Measurements from ENCODE around the gene UNC13A.

The UNC13A gene

DNA sequence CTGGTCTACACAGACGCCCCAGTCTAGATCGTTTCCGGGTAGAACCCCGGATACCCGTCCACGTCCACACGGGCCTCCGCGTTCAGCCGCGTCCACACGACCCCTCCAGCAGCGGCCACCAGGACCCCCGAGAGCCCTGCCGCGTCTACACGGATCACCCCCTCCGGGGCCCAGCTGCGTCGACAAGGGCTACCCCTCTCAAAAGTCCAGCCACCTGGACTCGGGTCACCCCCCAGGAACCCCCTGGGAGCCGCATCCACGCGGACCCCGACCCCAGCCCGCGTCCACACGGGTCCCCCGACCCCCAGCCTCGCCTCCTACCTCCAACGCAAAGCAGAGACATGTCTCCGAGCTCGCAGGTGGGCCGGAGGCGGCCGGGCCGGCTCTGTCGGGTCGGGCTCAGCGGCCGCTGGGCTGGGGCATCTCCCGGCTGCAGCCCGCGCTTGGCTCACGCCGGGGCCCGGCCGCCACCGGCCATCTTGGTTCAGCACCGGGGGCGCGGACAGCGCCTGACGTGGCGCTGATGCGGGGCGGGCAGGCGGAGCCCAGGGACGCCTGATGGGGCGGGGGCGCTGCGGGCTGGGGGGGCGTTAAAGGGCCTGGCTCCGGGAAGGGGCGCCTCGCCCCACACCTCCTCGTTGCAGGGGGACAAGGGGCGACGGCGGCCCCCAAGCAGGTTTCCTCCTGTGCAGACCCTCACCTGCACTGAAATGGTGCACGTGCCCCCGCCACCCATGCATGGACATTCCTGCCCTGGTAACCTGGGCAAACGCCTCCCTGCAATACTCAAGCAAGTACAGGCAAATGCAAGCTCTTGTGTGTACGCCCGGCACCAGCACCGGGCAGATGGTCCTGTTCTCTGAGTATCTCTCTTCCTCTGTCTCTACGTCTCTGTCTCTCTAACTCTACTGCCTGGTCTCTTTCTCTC lies at the start of gene UNC13A:
TSS of gene UNC13A (minus strand) at position 498 of the 928 bp plus-strand sequence. CDS start at position 343, 155 bp downstream.
- DNase-seq (ENCODE audit: low read depth in 2 of 2), result peak; percentile 28 to 36

- DNase-seq (ENCODE audit: low read depth in 2 of 2), result no peak
Measured at GRCh38 chr19:17737690-17738153, 49.6 kb upstream of the UNC13A start.

- no peak for DNase-seq (ENCODE audit: low read depth in 2 of 2)
Measured at GRCh38 chr19:17735410-17735809, 47.3 kb upstream of the UNC13A start.

- no peak for DNase-seq (ENCODE audit: low read depth in 2 of 2)
Measured at GRCh38 chr19:17734146-17734545, 46.0 kb upstream of the UNC13A start.

- no peak for DNase-seq (ENCODE audit: low read depth in 2 of 2)
Measured at GRCh38 chr19:17733127-17733526, 45.0 kb upstream of the UNC13A start.

DNA sequence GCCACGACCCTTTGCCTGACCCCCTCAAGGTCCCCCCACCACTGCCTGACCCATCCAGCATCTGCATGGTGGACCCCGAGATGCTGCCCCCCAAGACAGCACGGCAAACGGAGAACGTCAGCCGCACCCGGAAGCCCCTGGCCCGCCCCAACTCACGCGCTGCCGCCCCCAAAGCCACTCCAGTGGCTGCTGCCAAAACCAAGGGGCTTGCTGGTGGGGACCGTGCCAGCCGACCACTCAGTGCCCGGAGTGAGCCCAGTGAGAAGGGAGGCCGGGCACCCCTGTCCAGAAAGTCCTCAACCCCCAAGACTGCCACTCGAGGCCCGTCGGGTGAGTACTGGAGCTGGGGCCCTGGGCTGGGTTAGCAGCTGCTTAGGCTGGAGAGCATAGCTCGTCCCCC lies 39.7 kb upstream of the UNC13A start:
- no peak for DNase-seq (ENCODE audit: low read depth in 2 of 2)

DNA sequence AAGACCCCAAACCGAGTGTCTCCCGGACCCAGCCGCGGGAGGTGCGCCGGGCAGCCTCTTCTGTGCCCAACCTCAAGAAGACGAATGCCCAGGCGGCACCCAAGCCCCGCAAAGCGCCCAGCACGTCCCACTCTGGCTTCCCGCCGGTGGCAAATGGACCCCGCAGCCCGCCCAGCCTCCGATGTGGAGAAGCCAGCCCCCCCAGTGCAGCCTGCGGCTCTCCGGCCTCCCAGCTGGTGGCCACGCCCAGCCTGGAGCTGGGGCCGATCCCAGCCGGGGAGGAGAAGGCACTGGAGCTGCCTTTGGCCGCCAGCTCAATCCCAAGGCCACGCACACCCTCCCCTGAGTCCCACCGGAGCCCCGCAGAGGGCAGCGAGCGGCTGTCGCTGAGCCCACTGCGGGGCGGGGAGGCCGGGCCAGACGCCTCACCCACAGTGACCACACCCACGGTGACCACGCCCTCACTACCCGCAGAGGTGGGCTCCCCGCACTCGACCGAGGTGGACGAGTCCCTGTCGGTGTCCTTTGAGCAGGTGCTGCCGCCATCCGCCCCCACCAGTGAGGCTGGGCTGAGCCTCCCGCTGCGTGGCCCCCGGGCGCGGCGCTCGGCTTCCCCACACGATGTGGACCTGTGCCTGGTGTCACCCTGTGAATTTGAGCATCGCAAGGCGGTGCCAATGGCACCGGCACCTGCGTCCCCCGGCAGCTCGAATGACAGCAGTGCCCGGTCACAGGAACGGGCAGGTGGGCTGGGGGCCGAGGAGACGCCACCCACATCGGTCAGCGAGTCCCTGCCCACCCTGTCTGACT lies 39.0 kb upstream of the UNC13A start:
- DNase-seq (ENCODE audit: low read depth in 2 of 2), result no peak

GRCh38 chr19:17726136-17726741 lies 38.1 kb upstream of the UNC13A start:
- DNase-seq (ENCODE audit: low read depth in 2 of 2), result no peak

GRCh38 chr19:17725422-17726078 lies 37.4 kb upstream of the UNC13A start:
- no peak for DNase-seq (ENCODE audit: low read depth in 2 of 2)

- no peak for DNase-seq (ENCODE audit: low read depth in 2 of 2)
Measured at GRCh38 chr19:17724655-17725054, 36.5 kb upstream of the UNC13A start.

DNA sequence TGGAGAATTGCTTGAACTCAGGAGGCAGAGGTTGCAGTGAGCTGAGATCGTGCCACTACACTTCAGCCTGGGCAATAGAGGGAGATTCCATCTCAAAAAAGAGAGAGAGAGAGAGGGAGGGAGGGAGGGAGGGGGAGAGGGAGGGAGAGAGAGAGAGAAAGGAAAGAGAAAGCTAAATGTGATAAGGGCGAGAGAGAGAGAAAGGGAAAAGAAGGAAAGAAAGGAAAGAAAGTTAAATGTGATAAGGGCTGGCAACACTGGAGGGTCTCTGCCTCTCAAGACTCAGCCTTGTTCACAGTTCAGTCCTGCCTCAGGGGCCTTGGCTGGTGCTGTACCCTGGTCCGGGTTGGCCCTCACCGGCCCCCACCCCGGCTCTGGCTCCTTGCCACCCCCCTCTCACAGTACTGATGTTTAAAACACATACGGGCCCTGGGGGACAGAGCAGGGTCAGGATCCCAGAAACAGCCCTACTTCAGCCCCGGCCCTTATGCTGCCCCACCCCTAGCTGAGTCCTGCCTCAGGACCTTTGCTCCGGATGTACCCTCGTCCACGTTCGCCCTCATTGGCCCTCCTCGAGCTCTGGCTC lies 34.6 kb upstream of the UNC13A start:
- no peak for DNase-seq (ENCODE audit: low read depth in 2 of 2)

- no peak for DNase-seq (ENCODE audit: low read depth in 2 of 2)
Measured at GRCh38 chr19:17721821-17722220, 33.7 kb upstream of the UNC13A start.

GRCh38 chr19:17721111-17721628 lies 33.0 kb upstream of the UNC13A start:
- no peak for DNase-seq (ENCODE audit: low read depth in 2 of 2)

- no peak for DNase-seq (ENCODE audit: low read depth in 2 of 2)
Measured at GRCh38 chr19:17720440-17720839, 32.3 kb upstream of the UNC13A start.

- DNase-seq (ENCODE audit: low read depth in 2 of 2), result no peak
Measured at GRCh38 chr19:17719730-17720400, 31.7 kb upstream of the UNC13A start.

- DNase-seq (ENCODE audit: low read depth in 2 of 2), result peak; percentile 56 to 63
Measured at GRCh38 chr19:17718947-17719711, 31.0 kb upstream of the UNC13A start, which contains the start of gene MAP1S. TSS of gene MAP1S (plus strand) at chr19:17719480. CDS start at chr19:17719503, 23 bp downstream.

DNA sequence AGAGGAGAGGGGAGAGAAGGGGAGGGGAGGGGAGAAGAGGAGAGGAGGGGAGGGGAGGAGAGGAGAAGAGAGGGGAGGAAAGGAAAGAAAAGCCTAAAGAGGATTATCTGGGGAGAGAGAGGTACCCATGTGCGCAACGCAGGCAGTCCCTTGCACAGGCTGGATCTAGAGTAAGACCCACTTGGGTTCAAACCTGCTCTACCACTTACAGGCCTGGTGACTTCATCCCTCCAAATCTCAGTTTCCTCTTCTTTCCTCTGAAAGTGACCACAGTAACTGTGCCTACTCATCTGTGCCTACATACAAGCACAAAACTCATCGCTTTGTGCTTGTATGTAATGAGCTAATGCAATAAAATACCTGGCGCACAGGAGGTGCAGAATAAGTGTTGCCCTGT lies 30.4 kb upstream of the UNC13A start:
- DNase-seq (ENCODE audit: low read depth in 2 of 2), result no peak

GRCh38 chr19:17716309-17716929 lies 28.3 kb upstream of the UNC13A start:
- no peak for DNase-seq (ENCODE audit: low read depth in 2 of 2)

DNA sequence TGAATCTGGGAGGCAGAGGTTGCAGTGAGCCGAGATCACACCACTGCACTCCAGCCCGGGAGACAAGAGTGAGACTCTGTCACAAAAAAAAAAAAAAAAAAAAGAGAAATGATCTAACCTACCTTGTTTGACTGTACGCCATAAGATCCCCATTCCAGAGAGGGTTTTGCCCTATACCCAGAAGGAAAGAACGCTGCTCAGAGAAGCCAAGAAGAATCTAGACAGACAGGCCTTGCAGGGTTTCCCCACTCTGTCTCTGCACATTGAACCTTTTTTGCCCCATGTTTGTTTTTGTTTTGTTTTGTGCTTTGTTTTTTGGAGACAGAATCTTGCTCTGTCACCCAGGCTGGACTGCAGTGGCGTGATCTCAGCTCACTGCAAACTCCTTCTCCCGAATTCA lies 23.7 kb upstream of the UNC13A start:
- no peak for DNase-seq (ENCODE audit: low read depth in 2 of 2)
